Measurements from ENCODE around the gene CTDNEP1.

Gene CTDNEP1

DNA sequence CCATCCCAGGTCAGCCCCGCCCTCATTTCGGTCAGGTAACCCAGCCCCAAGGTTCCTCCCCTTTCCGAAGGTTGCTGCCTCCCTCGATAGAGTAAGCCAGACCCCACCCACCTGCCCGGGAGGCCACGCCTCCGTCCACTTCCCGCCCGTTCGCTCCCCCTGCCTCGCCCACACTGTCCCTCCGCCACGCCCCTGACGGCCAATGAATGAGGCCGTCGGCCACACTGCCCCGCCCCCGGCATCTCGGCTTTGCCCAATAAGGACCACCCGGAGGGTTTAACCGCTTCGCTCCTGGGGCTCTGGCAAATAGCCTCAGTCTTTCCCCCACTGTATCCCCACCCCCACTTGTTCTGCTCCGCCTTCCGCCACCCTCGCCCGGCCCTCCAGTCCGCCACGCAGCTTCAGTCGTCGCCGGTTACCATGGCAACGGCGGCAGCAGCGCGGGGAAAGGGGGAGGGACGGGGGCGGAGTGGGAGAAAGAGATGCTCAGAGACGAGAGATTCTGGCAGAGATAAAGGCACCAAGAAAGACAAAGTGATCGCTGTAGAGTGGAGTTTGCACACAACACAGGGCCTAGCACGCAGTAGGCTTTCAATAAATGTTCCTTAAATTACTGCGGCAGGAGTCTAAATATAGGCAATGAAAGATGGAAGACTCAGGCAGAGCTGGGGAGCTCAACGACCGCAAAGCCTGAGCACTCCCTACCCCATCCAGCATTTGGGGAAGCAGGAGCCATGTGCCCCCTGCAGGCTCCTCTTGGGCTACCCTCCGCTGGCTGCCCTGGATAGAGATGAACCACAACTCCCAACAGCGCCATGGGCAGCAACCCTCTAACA lies 37.0 kb downstream of the CTDNEP1 start:
- DNase-seq = peak; percentile 100

DNA sequence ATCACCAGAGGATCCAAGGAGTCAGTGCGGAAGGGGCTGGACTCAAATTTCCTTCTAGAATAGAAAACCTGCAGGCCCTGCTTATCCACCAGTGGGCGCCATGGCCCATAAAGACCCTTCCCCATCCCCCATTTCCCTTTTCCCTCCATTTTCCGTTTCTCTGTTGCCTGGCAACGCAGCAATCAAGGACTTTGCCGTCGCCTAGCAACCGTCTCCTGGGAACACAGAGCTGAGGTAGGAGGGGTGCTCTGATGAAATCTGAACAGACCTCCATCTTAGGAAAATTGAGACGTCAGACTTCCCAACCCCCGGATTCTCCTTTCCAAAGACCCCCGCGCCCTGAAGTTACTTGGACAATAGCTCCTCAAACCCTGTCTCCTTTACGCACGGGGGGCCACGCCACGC lies 37.6 kb downstream of the CTDNEP1 start:
- peak; percentile 92 for DNase-seq

DNA sequence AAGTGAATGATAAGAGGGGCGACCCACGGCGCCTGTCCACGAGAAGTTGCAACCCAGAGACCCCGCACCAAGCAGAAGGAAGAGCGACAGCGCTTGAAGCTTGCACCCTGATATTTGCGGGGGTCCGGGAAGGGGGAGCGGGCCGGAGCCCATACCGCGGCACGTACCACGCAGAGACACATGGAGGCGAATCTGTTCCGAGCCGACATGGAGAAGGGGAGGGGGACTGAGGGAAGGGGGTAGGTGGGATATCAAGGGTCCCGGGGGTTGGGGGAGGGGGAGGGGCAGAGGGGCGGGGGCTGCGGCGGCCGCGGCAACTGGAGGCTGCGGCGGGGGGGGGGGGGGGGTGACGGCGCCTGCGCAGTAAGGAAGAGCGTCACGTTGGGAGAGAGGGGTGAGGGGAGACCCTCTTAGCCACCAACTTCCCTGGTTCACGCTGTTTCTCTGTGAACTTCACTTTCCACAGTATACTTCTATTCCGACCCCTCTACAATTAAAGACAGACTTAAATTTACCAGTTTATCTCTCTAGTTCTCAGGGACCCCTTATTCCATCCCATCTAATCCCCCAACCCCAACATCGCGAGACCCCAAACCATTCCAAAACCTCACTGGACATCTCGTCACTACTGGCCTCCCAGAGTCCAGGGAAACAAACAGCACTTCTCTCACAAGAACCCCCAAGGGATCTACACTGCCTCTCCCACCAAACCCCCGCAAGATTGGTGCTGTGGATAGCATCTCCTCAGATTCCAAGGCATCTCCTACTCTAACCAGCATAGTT lies 39.9 kb downstream of the CTDNEP1 start:
- DNase-seq = no peak

DNA sequence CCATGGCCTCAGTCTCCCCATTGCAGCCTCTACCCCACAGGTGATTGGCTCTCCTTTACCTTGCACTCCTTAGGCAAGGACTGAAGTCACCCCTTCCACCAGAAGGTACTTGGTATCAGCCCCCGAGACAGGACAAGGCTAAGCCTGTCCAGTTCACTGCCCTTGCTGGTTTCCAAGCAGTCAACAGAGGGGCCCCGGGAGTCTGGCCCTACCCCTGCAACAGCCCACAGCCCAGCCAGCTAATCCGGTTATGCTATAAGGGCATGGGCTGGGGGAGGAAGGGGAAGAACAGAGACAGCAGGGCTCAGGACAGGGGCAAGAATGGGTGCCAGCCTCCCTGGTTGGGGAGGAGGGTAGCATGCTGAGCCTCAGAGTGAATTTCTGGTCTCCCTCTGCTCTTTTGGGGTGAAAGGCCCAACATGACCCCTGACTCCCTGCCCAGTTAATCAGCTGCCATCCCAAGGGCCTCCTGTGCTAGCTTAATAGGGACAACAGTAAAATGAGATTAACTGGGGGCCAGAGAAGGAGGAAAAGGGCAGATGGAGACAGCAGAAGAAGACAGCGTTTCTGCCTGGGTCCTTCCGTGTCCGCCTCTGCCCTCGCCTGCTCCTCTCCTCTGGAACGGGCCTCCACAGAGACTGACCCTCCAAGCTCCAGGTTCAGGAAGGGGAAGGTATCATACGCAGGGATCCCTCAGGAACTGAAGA lies 42.6 kb downstream of the CTDNEP1 start:
- no peak for DNase-seq

DNA sequence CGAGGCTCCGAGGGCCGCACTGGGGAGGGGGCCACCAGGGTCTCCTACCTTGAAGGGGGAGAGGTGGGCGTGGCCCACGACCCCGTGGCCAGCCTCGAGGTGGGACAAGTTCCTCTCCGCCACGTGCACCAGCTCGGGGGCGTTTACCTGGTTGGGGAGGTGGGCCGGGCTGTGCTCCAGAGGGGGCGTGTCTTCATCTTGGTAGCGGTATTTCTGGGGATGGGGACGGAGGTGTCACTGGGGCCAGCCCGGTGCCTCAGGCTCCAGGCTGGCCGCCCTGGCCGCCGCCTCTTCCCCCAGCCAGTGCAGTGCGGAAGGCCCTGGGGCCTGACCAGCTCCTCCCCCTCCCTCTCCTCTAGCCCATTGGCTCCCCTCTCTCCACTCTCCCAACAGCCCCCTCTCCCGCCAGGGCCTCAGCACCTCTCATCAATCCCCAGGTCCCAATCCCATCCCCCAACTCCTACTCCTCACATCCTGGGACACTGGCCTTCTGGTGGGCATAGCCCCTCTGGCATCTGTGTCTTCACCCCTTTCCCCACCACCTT lies 43.4 kb downstream of the CTDNEP1 start:
- DNase-seq = no peak

DNA sequence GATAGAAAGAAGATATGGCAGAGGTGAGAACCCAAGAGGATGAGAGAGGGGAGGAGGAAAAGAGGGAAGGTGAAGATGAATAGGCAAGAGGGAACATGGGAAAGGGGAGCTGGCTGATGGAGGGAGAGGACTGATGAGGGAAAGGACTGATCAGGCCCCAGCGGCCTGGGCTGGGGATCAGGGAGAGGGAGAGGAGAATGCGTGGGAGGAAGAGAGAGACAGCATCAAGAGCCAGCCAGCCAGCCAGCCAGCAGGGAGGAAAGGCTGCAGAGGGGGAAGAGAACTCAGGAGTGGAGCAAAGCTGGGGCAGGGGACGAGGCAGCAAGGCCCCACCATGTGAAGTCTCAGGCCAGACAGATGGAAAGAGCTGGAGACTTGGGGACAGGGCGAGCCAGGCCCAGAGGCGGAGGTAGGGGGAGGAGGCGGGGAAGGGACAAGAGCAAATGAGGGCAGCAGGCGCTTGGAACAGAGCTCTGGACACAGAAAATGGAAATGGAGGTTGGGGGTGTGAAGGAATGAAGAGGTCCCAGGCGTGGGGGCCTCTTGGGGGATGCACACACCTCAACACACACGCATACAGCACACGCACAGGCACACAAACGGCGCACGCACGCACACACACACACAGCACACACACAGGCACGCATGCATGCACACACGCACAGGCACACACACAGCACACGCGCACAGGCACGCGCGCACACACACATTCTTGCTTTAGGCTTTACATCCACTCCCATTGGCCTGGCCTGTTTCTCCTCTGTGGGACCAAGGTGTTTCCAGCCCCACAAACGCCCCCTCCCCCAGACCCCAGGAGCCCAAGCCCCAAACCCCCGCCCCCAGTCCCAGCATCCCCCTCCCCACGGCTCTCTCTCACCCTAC lies 44.2 kb downstream of the CTDNEP1 start:
- no peak for DNase-seq

DNA sequence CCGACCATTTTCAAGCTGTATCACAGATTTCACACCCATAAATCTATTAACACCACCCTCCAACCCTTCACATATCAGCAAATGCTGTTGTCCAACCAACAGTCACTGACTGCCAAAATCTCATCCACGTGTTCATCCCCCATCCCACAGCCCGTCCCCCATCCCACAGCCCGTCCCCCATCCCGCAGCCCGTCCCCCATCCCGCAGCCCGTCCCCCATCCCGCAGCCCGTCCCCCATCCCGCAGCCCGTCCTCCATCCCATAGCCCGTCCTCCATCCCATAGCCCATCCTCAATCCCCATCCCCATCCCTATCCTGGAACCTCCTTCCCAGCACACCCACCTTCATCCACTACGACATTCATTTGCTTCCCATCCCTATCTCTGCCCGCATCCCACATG lies 46.0 kb downstream of the CTDNEP1 start:
- DNase-seq = no peak

DNA sequence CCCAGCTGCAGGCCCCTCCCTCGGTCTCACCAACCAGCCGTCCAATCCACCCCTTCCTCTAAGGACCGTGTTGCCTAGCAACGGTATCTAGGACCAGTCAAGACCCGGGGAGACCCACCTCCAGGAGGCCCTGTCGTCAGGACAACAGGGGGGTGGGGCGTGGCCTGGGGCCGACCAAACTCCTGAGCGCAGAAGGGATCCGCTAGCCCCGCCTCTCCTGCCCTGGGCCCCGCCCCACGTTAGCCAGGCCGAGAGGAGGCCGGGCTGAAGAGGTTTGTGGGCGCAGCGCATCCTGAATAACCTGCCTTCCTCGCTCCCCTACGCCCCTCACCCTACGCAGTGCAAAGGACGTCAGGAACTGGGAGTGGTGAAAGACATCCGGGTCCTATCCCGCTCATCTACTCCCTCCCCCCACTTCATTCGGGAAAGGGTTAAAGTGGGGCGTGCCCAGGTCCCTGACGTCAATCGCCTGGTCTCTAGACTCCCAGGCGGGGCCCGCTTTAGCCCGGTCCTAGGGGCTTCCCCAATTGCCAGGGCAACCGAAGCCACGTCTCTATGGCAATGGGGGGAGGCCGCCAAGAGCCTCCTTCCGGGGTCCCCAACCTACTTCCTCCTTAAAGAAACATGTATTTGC lies 46.6 kb downstream of the CTDNEP1 start:
- peak; percentile 99 for DNase-seq

DNA sequence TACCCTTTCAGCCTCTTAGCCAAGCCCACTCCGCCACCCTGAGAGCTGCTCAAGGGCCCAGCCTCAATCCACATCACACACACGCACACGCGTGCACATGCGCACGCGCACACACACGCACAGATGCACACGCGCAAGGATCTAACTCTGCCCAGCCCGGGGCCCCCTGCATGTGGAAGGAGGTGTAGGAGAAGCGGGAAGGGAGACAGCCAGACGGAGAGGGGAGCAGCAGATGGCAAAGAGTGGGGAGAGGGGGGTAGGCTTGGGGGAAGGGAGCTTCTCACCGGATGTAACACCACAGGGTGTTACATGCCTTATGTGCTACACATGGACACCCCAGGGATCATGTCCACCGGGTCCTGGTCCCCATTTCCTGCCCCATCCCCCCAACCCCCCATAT lies 47.2 kb downstream of the CTDNEP1 start:
- DNase-seq = no peak

DNA sequence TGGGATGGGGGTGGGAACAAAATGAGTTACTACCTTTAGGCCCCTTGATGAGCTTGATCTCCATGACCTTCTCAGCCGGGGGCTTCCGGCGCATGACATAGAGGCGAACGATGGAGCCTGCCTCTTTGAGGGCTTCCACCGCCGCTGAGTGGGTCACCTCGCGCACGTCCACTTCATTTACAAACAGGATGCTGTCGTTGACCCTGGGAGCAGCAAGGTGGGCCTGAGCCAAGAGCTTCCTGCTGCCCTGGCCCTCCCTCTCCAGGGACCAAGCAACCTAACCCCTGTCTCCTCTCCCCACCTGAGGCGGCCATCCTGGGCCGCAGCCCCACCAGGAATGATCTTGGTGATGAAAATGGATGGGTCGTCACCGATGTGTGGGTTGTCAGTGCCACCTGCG lies 48.1 kb downstream of the CTDNEP1 start:
- DNase-seq = no peak

DNA sequence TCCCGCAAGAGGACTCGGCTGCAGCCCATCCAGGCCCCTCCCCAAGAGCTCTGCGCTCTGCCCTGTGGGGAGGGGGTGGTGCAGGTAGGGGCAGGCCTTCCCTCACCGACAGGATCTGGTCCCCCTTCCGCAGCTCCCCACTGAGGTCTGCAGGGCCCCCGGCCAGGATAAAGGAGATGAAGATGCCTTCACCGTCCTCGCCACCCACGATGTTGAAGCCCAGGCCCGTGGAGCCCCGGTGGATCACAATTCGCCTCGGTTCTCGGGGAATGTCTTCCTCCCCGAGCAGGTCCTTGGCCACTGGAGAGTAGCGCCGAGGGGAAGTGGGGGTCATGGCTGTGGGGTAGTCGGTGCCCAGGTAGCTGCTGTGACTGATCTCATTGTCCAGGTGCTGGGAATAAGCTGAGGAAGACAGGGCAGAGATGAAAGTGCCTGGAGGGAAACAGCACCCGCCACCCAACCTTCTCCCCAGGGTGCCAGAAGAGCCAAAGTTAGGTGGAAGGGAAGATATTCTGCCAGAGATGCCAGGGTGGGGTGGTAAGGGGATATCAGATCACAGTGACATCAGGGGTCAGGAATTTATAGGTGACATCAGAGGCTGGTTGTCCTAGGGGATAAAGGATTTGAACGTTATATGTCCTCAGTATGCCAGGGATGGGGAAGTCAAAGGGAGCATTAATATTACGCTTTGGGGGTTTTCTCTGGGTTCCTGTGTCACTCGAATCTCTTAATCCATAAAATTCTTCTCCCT lies 54.7 kb downstream of the CTDNEP1 start:
- DNase-seq = no peak

DNA sequence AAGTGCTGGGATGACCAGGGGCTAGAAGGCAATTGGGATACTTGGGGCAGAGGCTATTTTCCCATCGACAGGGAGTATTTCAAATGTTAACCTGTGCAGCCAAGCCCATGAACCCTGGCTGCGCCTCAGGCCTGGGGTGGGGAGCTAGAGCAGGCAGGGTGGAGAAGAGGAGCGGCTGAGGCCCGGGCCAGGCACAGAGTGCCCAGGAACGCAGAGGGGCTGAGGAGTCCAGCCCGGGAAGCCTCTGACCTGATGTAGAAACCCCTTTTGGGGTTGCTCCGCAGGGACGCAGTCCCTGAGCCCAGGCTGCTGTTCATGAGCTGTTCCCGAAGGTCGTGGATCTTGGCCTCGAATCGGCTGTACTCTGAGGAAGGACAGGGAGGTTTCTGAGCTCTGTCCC lies 55.6 kb downstream of the CTDNEP1 start:
- DNase-seq = no peak
